HEK293 (cell line): ENCODE results near the gene L3MBTL4.
A peak's percentile ranks its signal among the peaks of the same experiment; 100 is the strongest.

Source experiments
- CTCF ChIA-PET: fragments of 350-600 bp; formaldehyde crosslinking; extraction: SDS; loops from one replicate; lab custom pipeline; 2021; ENCODE audit warnings: antibody characterized with exemption; lab: Yijun Ruan, JAX
- POLR2A ChIA-PET: fragments of 300-600 bp; formaldehyde crosslinking; extraction: SDS; loops from one replicate; lab custom pipeline; 2020; ENCODE audit warnings: antibody characterized with exemption, inconsistent platforms; lab: Yijun Ruan, JAX
- H3K27ac ChIP-seq: fragments of 200-500 bp; sonication (Bioruptor generic); 2 replicates; pipeline ENCODE4 v1.5.1; 2014; ENCODE audit warnings: low read depth, low read length, control low read depth, inconsistent platforms; ENCODE audit errors: extremely low read depth
- H3K36me3 ChIP-seq, 2 experiments: fragments of 200-500 bp in 1 of 2; sonication (Bioruptor generic) in 1 of 2; 1 replicate in 1 of 2; 2 replicates in 1 of 2; pipeline ENCODE4 v1.5.1; 2014 to 2017; ENCODE audit warnings: inconsistent platforms in 2 of 2, low read length in 2 of 2; ENCODE audit not compliant: control insufficient read depth in 2 of 2, insufficient read depth in 1 of 2
- H3K4me1 ChIP-seq: fragments of 200-500 bp; sonication (Bioruptor generic); 2 replicates; pipeline ENCODE4 v1.5.1; 2014; ENCODE audit warnings: mild to moderate bottlenecking, low read length, inconsistent platforms; ENCODE audit not compliant: control insufficient read depth, insufficient read depth
- H3K4me3 ChIP-seq: 2 replicates; pipeline ENCODE4 v1.5.1; 2011; ENCODE audit warnings: low read depth, mild to moderate bottlenecking, control low read depth, low read length, moderate library complexity
- H3K9me3 ChIP-seq: fragments of 200-500 bp; sonication (Bioruptor generic); 2 replicates; pipeline ENCODE4 v1.5.1; 2014; ENCODE audit warnings: low read depth, low read length, inconsistent platforms; ENCODE audit not compliant: control insufficient read depth, insufficient read depth
- FEZF1 ChIP-seq: fragments of 450-650 bp; formaldehyde crosslinking; IDR thresholded peaks from 2 replicates; pipeline ENCODE4 v1.5.1; 2016; ENCODE audit warnings: missing biosample characterization, missing genetic modification characterization
- GLIS1 ChIP-seq: fragments of 450-650 bp; formaldehyde crosslinking; IDR thresholded peaks from 2 replicates; pipeline ENCODE4 v1.5.1; 2016; ENCODE audit warnings: missing biosample characterization, missing genetic modification characterization
- MZF1 ChIP-seq: fragments of 450-650 bp; formaldehyde crosslinking; IDR thresholded peaks from 2 replicates; pipeline ENCODE4 v1.5.1; 2017; ENCODE audit warnings: missing biosample characterization, missing genetic modification characterization, borderline replicate concordance
- OSR2 ChIP-seq: fragments of 450-650 bp; formaldehyde crosslinking; IDR thresholded peaks from 2 replicates; pipeline ENCODE4 v1.5.1; 2016; ENCODE audit warnings: missing biosample characterization, missing genetic modification characterization
- SP7 ChIP-seq: fragments of 450-650 bp; formaldehyde crosslinking; IDR thresholded peaks from 2 replicates; pipeline ENCODE4 v1.5.1; 2016; ENCODE audit warnings: missing biosample characterization, missing genetic modification characterization
- WT1 ChIP-seq: fragments of 450-650 bp; formaldehyde crosslinking; IDR thresholded peaks from 2 replicates; pipeline ENCODE4 v1.5.1; 2016; ENCODE audit warnings: missing biosample characterization, missing genetic modification characterization
- ZBTB10 ChIP-seq: fragments of 450-650 bp; formaldehyde crosslinking; IDR thresholded peaks from 2 replicates; pipeline ENCODE4 v1.5.1; 2016; ENCODE audit warnings: missing biosample characterization, missing genetic modification characterization
- ZFP3 ChIP-seq: fragments of 450-650 bp; formaldehyde crosslinking; IDR thresholded peaks from 2 replicates; pipeline ENCODE4 v1.5.1; 2016; ENCODE audit warnings: low read depth, missing biosample characterization, missing genetic modification characterization
- ZIC2 ChIP-seq: fragments of 450-650 bp; formaldehyde crosslinking; IDR thresholded peaks from 2 replicates; pipeline ENCODE4 v1.5.1; 2016; ENCODE audit warnings: missing biosample characterization, missing genetic modification characterization
- ZNF133 ChIP-seq: fragments of 450-650 bp; formaldehyde crosslinking; IDR thresholded peaks from 2 replicates; pipeline ENCODE4 v1.5.1; 2016; ENCODE audit warnings: missing biosample characterization, missing genetic modification characterization
- ZNF473 ChIP-seq: fragments of 450-650 bp; formaldehyde crosslinking; IDR thresholded peaks from 2 replicates; pipeline ENCODE4 v1.5.1; 2017; ENCODE audit warnings: missing biosample characterization, missing genetic modification characterization
- ZNF610 ChIP-seq: fragments of 450-650 bp; formaldehyde crosslinking; IDR thresholded peaks from 2 replicates; pipeline ENCODE4 v1.5.1; 2016; ENCODE audit warnings: missing biosample characterization, missing genetic modification characterization, borderline replicate concordance
- ZNF664 ChIP-seq: fragments of 450-650 bp; formaldehyde crosslinking; IDR thresholded peaks from 2 replicates; pipeline ENCODE4 v1.5.1; 2016; ENCODE audit warnings: missing biosample characterization, missing genetic modification characterization
- ZXDB ChIP-seq: fragments of 450-650 bp; formaldehyde crosslinking; IDR thresholded peaks from 2 replicates; pipeline ENCODE4 v1.5.1; 2016; ENCODE audit warnings: missing biosample characterization, missing genetic modification characterization
- TF ChIP-seq, protein P1 (sequence below): fragments of 450-650 bp; formaldehyde crosslinking; IDR thresholded peaks from 2 replicates; pipeline ENCODE4 v1.5.1; 2017; ENCODE audit warnings: missing biosample characterization, missing genetic modification characterization
- TF ChIP-seq, protein P2 (sequence below): fragments of 450-650 bp; formaldehyde crosslinking; IDR thresholded peaks from 2 replicates; pipeline ENCODE4 v1.5.1; 2016; ENCODE audit warnings: missing biosample characterization, missing genetic modification characterization

L3MBTL4 gene

DNA sequence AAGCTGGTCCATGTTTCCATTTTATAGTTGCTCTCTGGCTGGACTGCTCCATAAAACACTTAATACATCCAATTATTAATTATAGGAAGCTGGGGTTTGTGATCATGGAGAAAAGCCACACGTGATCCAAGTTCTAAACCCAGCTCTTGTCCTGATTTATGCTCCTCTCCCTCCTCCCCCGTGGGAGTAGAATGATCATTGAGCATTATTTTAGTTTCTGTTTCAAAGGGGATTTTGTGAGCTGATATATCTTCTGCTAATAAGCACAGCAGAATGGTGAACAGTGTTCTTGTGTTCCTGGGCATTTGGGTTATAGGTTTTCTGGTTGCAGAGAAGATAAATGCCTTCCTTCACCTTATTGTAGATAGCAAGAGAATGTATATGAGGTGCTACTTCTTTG lies 383.7 kb downstream of the L3MBTL4 start:
- CTCF ChIA-PET: no interaction called here

DNA sequence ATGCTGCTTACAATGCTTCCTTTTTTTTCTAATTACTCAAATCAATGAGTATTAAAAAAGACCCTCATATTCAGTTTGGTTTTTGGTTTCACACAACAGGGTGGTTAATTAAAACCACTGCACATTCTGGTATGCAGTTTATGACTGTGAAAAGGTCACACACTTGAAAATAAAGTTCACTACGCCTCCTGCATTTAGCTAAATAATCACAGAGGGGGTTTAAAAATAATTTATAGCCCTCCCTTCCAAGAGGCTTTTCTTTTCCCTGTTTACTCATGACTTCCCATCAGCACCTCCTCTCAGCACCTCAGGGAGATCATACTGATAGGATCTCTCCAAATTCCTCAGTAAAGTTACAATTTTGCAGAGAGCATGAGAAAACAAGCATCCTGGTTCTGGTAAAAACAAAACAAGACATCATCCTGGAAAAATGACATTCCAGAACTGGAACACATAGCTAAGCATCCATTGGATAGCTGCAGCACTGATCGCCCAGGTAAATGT lies 389.9 kb downstream of the L3MBTL4 start:
- peaks cover 22% of the 10 kb centered on the region for H3K4me1 ChIP-seq
- H3K27ac ChIP-seq: no peak overlapping the region
- no peaks in the 10 kb centered on the region for H3K36me3 ChIP-seq
- TF ChIP-seq SP7 (tag by site-specific recombination) (peak; percentile 74), GLIS1 (tag by site-specific recombination) (peak; percentile 90), ZBTB10 (tag by site-specific recombination) (no peak), FEZF1 (tag by site-specific recombination) (peak; percentile 69), OSR2 (tag by site-specific recombination) (peak; percentile 20; the same call in 1 of the 2 replicates), ZNF473 (no peak), ZNF133 (tag by site-specific recombination) (no peak), ZXDB (tag by site-specific recombination) (0 out of 2 replicates have a peak, but pooled peaks have one; percentile 11), WT1 (peak; percentile 86), ZIC2 (tag by site-specific recombination) (peak; percentile 50; the same call in 1 of the 2 replicates)
- TF ChIP-seq, protein P1, sequence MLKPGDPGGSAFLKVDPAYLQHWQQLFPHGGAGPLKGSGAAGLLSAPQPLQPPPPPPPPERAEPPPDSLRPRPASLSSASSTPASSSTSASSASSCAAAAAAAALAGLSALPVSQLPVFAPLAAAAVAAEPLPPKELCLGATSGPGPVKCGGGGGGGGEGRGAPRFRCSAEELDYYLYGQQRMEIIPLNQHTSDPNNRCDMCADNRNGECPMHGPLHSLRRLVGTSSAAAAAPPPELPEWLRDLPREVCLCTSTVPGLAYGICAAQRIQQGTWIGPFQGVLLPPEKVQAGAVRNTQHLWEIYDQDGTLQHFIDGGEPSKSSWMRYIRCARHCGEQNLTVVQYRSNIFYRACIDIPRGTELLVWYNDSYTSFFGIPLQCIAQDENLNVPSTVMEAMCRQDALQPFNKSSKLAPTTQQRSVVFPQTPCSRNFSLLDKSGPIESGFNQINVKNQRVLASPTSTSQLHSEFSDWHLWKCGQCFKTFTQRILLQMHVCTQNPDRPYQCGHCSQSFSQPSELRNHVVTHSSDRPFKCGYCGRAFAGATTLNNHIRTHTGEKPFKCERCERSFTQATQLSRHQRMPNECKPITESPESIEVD (tag by site-specific recombination): 0 out of 2 replicates have a peak, but pooled peaks have one; percentile 24
- TF ChIP-seq, protein P2, sequence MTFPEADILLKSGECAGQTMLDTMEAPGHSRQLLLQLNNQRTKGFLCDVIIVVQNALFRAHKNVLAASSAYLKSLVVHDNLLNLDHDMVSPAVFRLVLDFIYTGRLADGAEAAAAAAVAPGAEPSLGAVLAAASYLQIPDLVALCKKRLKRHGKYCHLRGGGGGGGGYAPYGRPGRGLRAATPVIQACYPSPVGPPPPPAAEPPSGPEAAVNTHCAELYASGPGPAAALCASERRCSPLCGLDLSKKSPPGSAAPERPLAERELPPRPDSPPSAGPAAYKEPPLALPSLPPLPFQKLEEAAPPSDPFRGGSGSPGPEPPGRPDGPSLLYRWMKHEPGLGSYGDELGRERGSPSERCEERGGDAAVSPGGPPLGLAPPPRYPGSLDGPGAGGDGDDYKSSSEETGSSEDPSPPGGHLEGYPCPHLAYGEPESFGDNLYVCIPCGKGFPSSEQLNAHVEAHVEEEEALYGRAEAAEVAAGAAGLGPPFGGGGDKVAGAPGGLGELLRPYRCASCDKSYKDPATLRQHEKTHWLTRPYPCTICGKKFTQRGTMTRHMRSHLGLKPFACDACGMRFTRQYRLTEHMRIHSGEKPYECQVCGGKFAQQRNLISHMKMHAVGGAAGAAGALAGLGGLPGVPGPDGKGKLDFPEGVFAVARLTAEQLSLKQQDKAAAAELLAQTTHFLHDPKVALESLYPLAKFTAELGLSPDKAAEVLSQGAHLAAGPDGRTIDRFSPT (tag by site-specific recombination): 0 out of 2 replicates have a peak, but pooled peaks have one; percentile 28
- H3K9me3 ChIP-seq: no peaks in the 10 kb centered on the region
- no peak overlapping the region for H3K4me3 ChIP-seq
- CTCF ChIA-PET: interaction anchor here (0.7 kb wide), 2 partner anchors 21 to 346 kb away, joined by 3 read pairs; no protein-coding TSS in a partner anchor
- POLR2A ChIA-PET: no interaction called here

More for the DNA sequence above, 383.7 kb downstream of the L3MBTL4 start:
- H3K36me3 ChIP-seq: no peaks in the 10 kb centered on the region
- no peak overlapping the region for H3K4me3 ChIP-seq
- H3K4me1 ChIP-seq: no peaks in the 10 kb centered on the region
- H3K27ac ChIP-seq: no peak overlapping the region
- no peaks in the 10 kb centered on the region for H3K9me3 ChIP-seq
- TF ChIP-seq MZF1 (tag by site-specific recombination): no peak
- no peak for TF ChIP-seq ZNF664 (tag by site-specific recombination)
- no peak for TF ChIP-seq ZNF610 (tag by site-specific recombination)
- no peak for TF ChIP-seq ZFP3 (tag by site-specific recombination)
- POLR2A ChIA-PET: interaction anchor here (0.6 kb wide), 1 partner anchor 712 kb away, joined by 4 read pairs; no protein-coding TSS in a partner anchor
